Measurements from ENCODE around the gene GBA2. TPM values are rescaled to one million over a fixed set of nuclear protein-coding genes. Genes with fewer than 3 reads are reported as not detected.
A peak's percentile ranks its signal among the peaks of the same experiment; 100 is the strongest.

GBA2 gene
- total and polyA plus RNA-seq, 2 experiments from 2014 or later = 58.5 to 80.2 TPM

- DNase-seq (ENCODE audit: low spot score) = no peak
- peaks cover 14% of the 10 kb centered on the region for H3K79me2 ChIP-seq
- no peaks in the 10 kb centered on the region for H3K27me3 ChIP-seq
- no peaks in the 10 kb centered on the region for H3K9me2 ChIP-seq (replicated peaks; ENCODE audit: insufficient read depth)
- H3K4me1 ChIP-seq (ENCODE audit: insufficient read depth) = peaks cover 11% of the 10 kb centered on the region
- peak overlapping the region; percentile 51 for H3K27ac ChIP-seq
- no peak overlapping the region for H2AFZ ChIP-seq
- H3K4me3 ChIP-seq = no peak overlapping the region
- no peaks in the 10 kb centered on the region for H3K9me3 ChIP-seq (ENCODE audit: low read depth)
- 55% methylated on average over 1 of the region's 1 CpG for WGBS (ENCODE audit: low lambda C conversion rate, missing lambda C conversion rate)
- H3K4me2 ChIP-seq = peak overlapping the region; percentile 4
- no peak for TF ChIP-seq EZH2 (IDR thresholded peaks at IDR 0.05; ENCODE audit: borderline replicate concordance)
- TF ChIP-seq EZH2phosphoT487 (IDR thresholded peaks at IDR 0.05; ENCODE audit: low read depth, severe bottlenecking, unreplicated experiment) = no peak
- TF ChIP-seq CTCF (IDR thresholded peaks at IDR 0.05; ENCODE audit: poor library complexity) = no peak
- H3K36me3 ChIP-seq (replicated peaks; ENCODE audit: insufficient read depth, low read depth) = no peaks in the 10 kb centered on the region
- no peaks in the 10 kb centered on the region for H4K20me1 ChIP-seq (ENCODE audit: insufficient read depth, poor library complexity, severe bottlenecking)
Observed at GRCh38 chr9:35771534-35771933, 22.5 kb upstream of the GBA2 start.

- Histone ChIP-seq H3K27me3 (no peaks in the 10 kb centered on the region), H3K9me3 (ENCODE audit: low read depth) (no peaks in the 10 kb centered on the region), H3K27ac (peak overlapping the region; percentile 51), H3K4me1 (ENCODE audit: insufficient read depth) (peaks cover 11% of the 10 kb centered on the region), H4K20me1 (ENCODE audit: insufficient read depth, poor library complexity, severe bottlenecking) (no peaks in the 10 kb centered on the region), H3K4me3 (no peak overlapping the region), H2AFZ (no peak overlapping the region), H3K9me2 (replicated peaks; ENCODE audit: insufficient read depth) (no peaks in the 10 kb centered on the region), H3K79me2 (peaks cover 19% of the 10 kb centered on the region), H3K4me2 (peak overlapping the region; percentile 4), H3K36me3 (replicated peaks; ENCODE audit: insufficient read depth, low read depth) (no peaks in the 10 kb centered on the region)
- TF ChIP-seq EZH2phosphoT487 (IDR thresholded peaks at IDR 0.05; ENCODE audit: low read depth, severe bottlenecking, unreplicated experiment) (no peak), CTCF (IDR thresholded peaks at IDR 0.05; ENCODE audit: poor library complexity) (no peak), EZH2 (IDR thresholded peaks at IDR 0.05; ENCODE audit: borderline replicate concordance) (no peak)
- DNase-seq (ENCODE audit: low spot score) = no peak
- 45% methylated on average over 4 of the region's 4 CpGs for WGBS (ENCODE audit: low lambda C conversion rate, missing lambda C conversion rate)
Observed at GRCh38 chr9:35771075-35771433, 22.0 kb upstream of the GBA2 start.

- H2AFZ ChIP-seq = no peak overlapping the region
- no peak overlapping the region for H3K4me3 ChIP-seq
- no peaks in the 10 kb centered on the region for H3K9me2 ChIP-seq (replicated peaks; ENCODE audit: insufficient read depth)
- TF ChIP-seq EZH2phosphoT487 (IDR thresholded peaks at IDR 0.05; ENCODE audit: low read depth, severe bottlenecking, unreplicated experiment) (no peak), EZH2 (IDR thresholded peaks at IDR 0.05; ENCODE audit: borderline replicate concordance) (no peak), CTCF (IDR thresholded peaks at IDR 0.05; ENCODE audit: poor library complexity) (no peak)
- no peaks in the 10 kb centered on the region for H3K36me3 ChIP-seq (replicated peaks; ENCODE audit: insufficient read depth, low read depth)
- peaks cover 23% of the 10 kb centered on the region for H3K79me2 ChIP-seq
- H3K9me3 ChIP-seq (ENCODE audit: low read depth) = no peaks in the 10 kb centered on the region
- no peaks in the 10 kb centered on the region for H3K27me3 ChIP-seq
- H3K4me2 ChIP-seq = no peak overlapping the region
- no peak for DNase-seq (ENCODE audit: low spot score)
- no peak overlapping the region for H3K27ac ChIP-seq
- H3K4me1 ChIP-seq (ENCODE audit: insufficient read depth) = peaks cover 11% of the 10 kb centered on the region
- H4K20me1 ChIP-seq (ENCODE audit: insufficient read depth, poor library complexity, severe bottlenecking) = no peaks in the 10 kb centered on the region
- 89% methylated on average over 1 of the region's 1 CpG for WGBS (ENCODE audit: low lambda C conversion rate, missing lambda C conversion rate)
Observed at GRCh38 chr9:35769763-35770162, 20.7 kb upstream of the GBA2 start.

- TF ChIP-seq EZH2 (IDR thresholded peaks at IDR 0.05; ENCODE audit: borderline replicate concordance) (no peak), EZH2phosphoT487 (IDR thresholded peaks at IDR 0.05; ENCODE audit: low read depth, severe bottlenecking, unreplicated experiment) (no peak), CTCF (IDR thresholded peaks at IDR 0.05; ENCODE audit: poor library complexity) (no peak)
- no peaks in the 10 kb centered on the region for H3K9me2 ChIP-seq (replicated peaks; ENCODE audit: insufficient read depth)
- no peaks in the 10 kb centered on the region for H3K9me3 ChIP-seq (ENCODE audit: low read depth)
- H3K4me3 ChIP-seq = no peak overlapping the region
- no peak overlapping the region for H3K4me2 ChIP-seq
- no peak overlapping the region for H3K27ac ChIP-seq
- 100% methylated on average over 1 of the region's 1 CpG for WGBS (ENCODE audit: low lambda C conversion rate, missing lambda C conversion rate)
- no peak overlapping the region for H2AFZ ChIP-seq
- no peaks in the 10 kb centered on the region for H4K20me1 ChIP-seq (ENCODE audit: insufficient read depth, poor library complexity, severe bottlenecking)
- no peak for DNase-seq (ENCODE audit: low spot score)
- H3K79me2 ChIP-seq = peaks cover 27% of the 10 kb centered on the region
- H3K4me1 ChIP-seq (ENCODE audit: insufficient read depth) = peaks cover 11% of the 10 kb centered on the region
- no peaks in the 10 kb centered on the region for H3K27me3 ChIP-seq
- H3K36me3 ChIP-seq (replicated peaks; ENCODE audit: insufficient read depth, low read depth) = no peaks in the 10 kb centered on the region
Observed at GRCh38 chr9:35767458-35767857, 18.4 kb upstream of the GBA2 start.
